OCI-LY3 (cell line): ENCODE data around the gene PTS.
"Not testable (repeated sequence)": the region's sequence is repeated elsewhere in the genome, so short reads cannot be mapped to it uniquely, and the experiment has no call there.

Experiments used
- H2AFZ ChIP-seq: fragments of 200-600, 300-600 bp; shearing (Covaris generic); 2 replicates; pipeline ENCODE4 v1.6.0; 2014; ENCODE audit warnings: antibody characterized with exemption, low read depth, low read length
- H3K27ac ChIP-seq: fragments of 200-600, 300-600 bp; sonication (generic); 2 replicates; pipeline ENCODE4 v1.5.1; 2014; ENCODE audit warnings: mild to moderate bottlenecking, low read length, moderate library complexity, mixed read lengths
- H3K27me3 ChIP-seq: fragments of 200-600, 300-600 bp; sonication (generic); 2 replicates; pipeline ENCODE4 v1.6.1; 2014; ENCODE audit warnings: low read depth, low read length, mixed read lengths
- H3K36me3 ChIP-seq: fragments of 200-600, 300-600 bp; sonication (generic); replicated peaks from 2 replicates; pipeline ENCODE3; 2014; ENCODE audit warnings: low read depth, low read length, mixed read lengths
- H3K4me1 ChIP-seq: fragments of 300-600, 200-600 bp; sonication (generic); 2 replicates; pipeline ENCODE4 v1.6.1; 2014; ENCODE audit warnings: low read length, mixed read lengths
- H3K4me2 ChIP-seq: fragments of 200-600, 300-600 bp; sonication (generic); 2 replicates; pipeline ENCODE4 v1.6.1; 2014; ENCODE audit warnings: low read length, mixed read lengths
- H3K4me3 ChIP-seq: fragments of 300-600, 200-600 bp; sonication (generic); 2 replicates; pipeline ENCODE4 v1.5.1; 2014; ENCODE audit warnings: antibody characterized with exemption, mild to moderate bottlenecking, low read length, moderate library complexity
- H3K79me2 ChIP-seq: fragments of 300-600, 200-600 bp; shearing (Covaris generic); 2 replicates; pipeline ENCODE4 v1.6.1; 2014; ENCODE audit warnings: mild to moderate bottlenecking, low read length, mixed read lengths
- H3K9ac ChIP-seq: fragments of 300-600, 200-600 bp; shearing (Covaris generic); 2 replicates; pipeline ENCODE4 v1.6.0; 2014; ENCODE audit warnings: mild to moderate bottlenecking, low read length, moderate library complexity
- H3K9me3 ChIP-seq: fragments of 200-600, 300-600 bp; shearing (Covaris generic); 2 replicates; pipeline ENCODE4 v1.6.1; 2014; ENCODE audit warnings: low read length, mixed read lengths; ENCODE audit not compliant: insufficient read depth
- H4K20me1 ChIP-seq: fragments of 200-600, 300-600 bp; sonication (generic); 2 replicates; pipeline ENCODE4 v1.6.1; 2016; ENCODE audit warnings: low read length, mixed read lengths; ENCODE audit not compliant: insufficient read depth
- EZH2phosphoT487 ChIP-seq: fragments of 200-600 bp; shearing (Covaris generic); IDR thresholded peaks from 2 replicates; pipeline ENCODE4 v1.6.1; 2018; ENCODE audit warnings: antibody characterized with exemption, mixed run types, low read depth
- TF ChIP-seq, protein P1 (sequence below): fragments of 200-600, 300-600 bp; sonication (generic); IDR thresholded peaks from 2 replicates; pipeline ENCODE4 v1.5.1; 2014; ENCODE audit warnings: antibody characterized with exemption, low read length, low read depth

PTS gene

DNA sequence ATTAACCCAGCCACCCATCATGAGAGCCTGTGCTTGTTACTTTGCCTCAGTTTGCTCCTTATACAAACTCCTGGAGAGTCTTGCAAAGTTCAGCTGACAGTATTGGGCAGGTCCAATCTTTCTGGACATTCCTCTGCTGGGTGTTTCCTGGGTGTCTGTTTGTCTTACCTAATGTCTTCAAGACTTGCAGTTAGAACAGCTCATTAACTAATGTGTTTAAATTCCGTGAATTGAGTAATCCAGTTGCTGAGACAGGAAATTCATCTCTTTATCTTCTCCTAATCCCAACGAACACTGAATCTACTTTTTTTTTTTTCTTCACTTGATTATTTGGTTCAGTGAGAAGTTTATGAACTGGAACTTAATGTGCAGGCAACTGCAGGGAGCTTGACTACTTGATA lies 30.3 kb upstream of the PTS start:
- no peak overlapping the region for H3K4me2 ChIP-seq
- no peak overlapping the region for H3K27ac ChIP-seq
- peaks cover 11% of the 10 kb centered on the region; the same call in 1 of the 2 replicates for H3K27me3 ChIP-seq
- H3K36me3 ChIP-seq: no peaks in the 10 kb centered on the region
- H3K9ac ChIP-seq: no peak overlapping the region
- H4K20me1 ChIP-seq: no peaks in the 10 kb centered on the region
- H3K9me3 ChIP-seq: no peaks in the 10 kb centered on the region
- 0 out of 2 replicates have a peak, but pooled peaks cover 5% of the 10 kb centered on the region for H3K4me1 ChIP-seq
- H3K4me3 ChIP-seq: no peak overlapping the region
- H3K79me2 ChIP-seq: no peaks in the 10 kb centered on the region
- TF ChIP-seq EZH2phosphoT487: no peak
- TF ChIP-seq, protein P1, sequence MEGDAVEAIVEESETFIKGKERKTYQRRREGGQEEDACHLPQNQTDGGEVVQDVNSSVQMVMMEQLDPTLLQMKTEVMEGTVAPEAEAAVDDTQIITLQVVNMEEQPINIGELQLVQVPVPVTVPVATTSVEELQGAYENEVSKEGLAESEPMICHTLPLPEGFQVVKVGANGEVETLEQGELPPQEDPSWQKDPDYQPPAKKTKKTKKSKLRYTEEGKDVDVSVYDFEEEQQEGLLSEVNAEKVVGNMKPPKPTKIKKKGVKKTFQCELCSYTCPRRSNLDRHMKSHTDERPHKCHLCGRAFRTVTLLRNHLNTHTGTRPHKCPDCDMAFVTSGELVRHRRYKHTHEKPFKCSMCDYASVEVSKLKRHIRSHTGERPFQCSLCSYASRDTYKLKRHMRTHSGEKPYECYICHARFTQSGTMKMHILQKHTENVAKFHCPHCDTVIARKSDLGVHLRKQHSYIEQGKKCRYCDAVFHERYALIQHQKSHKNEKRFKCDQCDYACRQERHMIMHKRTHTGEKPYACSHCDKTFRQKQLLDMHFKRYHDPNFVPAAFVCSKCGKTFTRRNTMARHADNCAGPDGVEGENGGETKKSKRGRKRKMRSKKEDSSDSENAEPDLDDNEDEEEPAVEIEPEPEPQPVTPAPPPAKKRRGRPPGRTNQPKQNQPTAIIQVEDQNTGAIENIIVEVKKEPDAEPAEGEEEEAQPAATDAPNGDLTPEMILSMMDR: no peak
- H2AFZ ChIP-seq: no peak overlapping the region

GRCh38 chr11:112196519-112197087 lies 29.6 kb upstream of the PTS start:
- Histone ChIP-seq H3K9ac (no peak overlapping the region), H3K4me3 (no peak overlapping the region), H3K4me1 (0 out of 2 replicates have a peak, but pooled peaks cover 5% of the 10 kb centered on the region), H3K9me3 (no peaks in the 10 kb centered on the region), H3K27ac (no peak overlapping the region), H3K4me2 (no peak overlapping the region), H3K27me3 (peaks cover 12% of the 10 kb centered on the region; the same call in 1 of the 2 replicates), H2AFZ (no peak overlapping the region), H3K36me3 (no peaks in the 10 kb centered on the region), H3K79me2 (no peaks in the 10 kb centered on the region), H4K20me1 (no peaks in the 10 kb centered on the region)
- TF ChIP-seq, protein P1: no peak
- TF ChIP-seq EZH2phosphoT487: no peak

- peaks cover 14% of the 10 kb centered on the region; the same call in 1 of the 2 replicates for H3K27me3 ChIP-seq
- H3K4me3 ChIP-seq, H2AFZ ChIP-seq, H3K9ac ChIP-seq, H3K79me2 ChIP-seq, H4K20me1 ChIP-seq, H3K4me1 ChIP-seq, H3K4me2 ChIP-seq, H3K36me3 ChIP-seq, H3K9me3 ChIP-seq, H3K27ac ChIP-seq: not testable (repeated sequence)
Observed at GRCh38 chr11:112199101-112199500, 27.1 kb upstream of the PTS start.

- Histone ChIP-seq H3K4me2 (no peak overlapping the region), H3K27ac (no peak overlapping the region), H3K9ac (no peak overlapping the region), H3K9me3 (no peaks in the 10 kb centered on the region), H3K4me3 (no peak overlapping the region), H3K36me3 (no peaks in the 10 kb centered on the region), H4K20me1 (no peaks in the 10 kb centered on the region), H3K79me2 (no peaks in the 10 kb centered on the region), H2AFZ (no peak overlapping the region), H3K27me3 (peaks cover 14% of the 10 kb centered on the region; the same call in 1 of the 2 replicates), H3K4me1 (no peaks in the 10 kb centered on the region)
- TF ChIP-seq, protein P1: no peak
- TF ChIP-seq EZH2phosphoT487: no peak
Observed at GRCh38 chr11:112200252-112200651, 26.0 kb upstream of the PTS start.
